Right lobe of liver (tissue), 6 donors: ENCODE data around the gene CDH13. TPM values are rescaled to one million over a fixed set of nuclear protein-coding genes. Genes with fewer than 3 reads are reported as not detected.
A peak's percentile ranks its signal among the peaks of the same experiment; 100 is the strongest.

ENCODE experiments used
- ATAC-seq, 4 donors: fragments of 200-7000 bp; cut with Tn5 transposase; one replicate each; pipeline ENCODE4 v1.9.1; 2020; ENCODE audit warnings: mild to moderate bottlenecking in 4 of 4, moderate library complexity in 4 of 4
- DNase-seq, 3 donors: peaks; one replicate each; pipeline ENCODE4 v3.0.0-alpha.2; 2020
- H3K27ac ChIP-seq, 3 donors: fragments of 200-600 bp; one replicate each; pipeline ENCODE4 v1.8.0; 2022
- H3K27me3 ChIP-seq, 2 donors: fragments of 200-600 bp; one replicate each; pipeline ENCODE4 v1.8.0; 2022
- H3K36me3 ChIP-seq, 4 donors: fragments of 200-600 bp; sonication (generic) in 1 of 4; one replicate each; pipeline versions ENCODE4 v1.5.1 to v1.8.0; 2017 to 2022; ENCODE audit warnings: control low read depth in 1 of 4
- H3K4me1 ChIP-seq, 4 donors: fragments of 200-600 bp; sonication (generic) in 1 of 4; one replicate each; pipeline versions ENCODE4 v1.5.1 to v1.8.0; 2017 to 2022; ENCODE audit warnings: control low read depth in 1 of 4
- H3K4me3 ChIP-seq, 3 donors: fragments of 200-600 bp; one replicate each; pipeline ENCODE4 v1.8.0; 2022
- H3K9me3 ChIP-seq, 4 donors: fragments of 200-600 bp; sonication (generic) in 1 of 4; one replicate each; pipeline versions ENCODE4 v1.5.1 to v1.8.0; 2017 to 2022; ENCODE audit warnings: control low read depth in 1 of 4
- CTCF ChIP-seq, 4 donors: fragments of 200-600 bp in 3 of 4; fragments of 450-650 bp in 1 of 4; IDR thresholded peaks; one replicate each; pipeline versions ENCODE4 v1.5.1 to v1.8.0; 2016 to 2022; ENCODE audit warnings: antibody characterized with exemption in 4 of 4, mild to moderate bottlenecking in 2 of 4
- POLR2A ChIP-seq: fragments of 450-650 bp; IDR thresholded peaks from one replicate; pipeline ENCODE4 v1.6.1; 2017; ENCODE audit warnings: antibody characterized with exemption, mild to moderate bottlenecking
- WGBS: methylation state at CpG from one replicate; pipeline ENCODE4 v1.1.6; 2018; ENCODE audit warnings: low coverage, low lambda C conversion rate; ENCODE audit not compliant: insufficient coverage; ENCODE audit errors: missing lambda C conversion rate; 5-methylcytosine and 5-hydroxymethylcytosine counted together
- intact Hi-C, 2 donors: fragments of 100-400 bp; cut with DNase I; formaldehyde crosslinking; loops; one replicate each; pipeline versions ENCODE4 v1.11.2 to v1.14.1; 2022
- total RNA-seq, 6 experiments: library from RNA; depleted of rRNA in 2 of 6; stranded (reverse); fragments of >200 nt in 2 of 6; fragmentation: NEBNext Ultra II Directional in 3 of 6; extraction: Animal tissue kit (Norgen Biotek cat#: 25700) in 3 of 6; gene quantifications; one replicate each; pipeline versions ENCODE4 v1.1.0 to v1.2.4, GENCODE V29; 2016 to 2023
- donor health status: DM: no; HTN: yes; CAD: no.
- donor health status: DM: no; HTN: no; CAD: no.
- donor health status: DM: no; HTN: no; CAD: no.
- donor health status: DM: no; HTN: yes; CAD: no.
- donor health status: DM: no; HTN: yes; CAD: no.

CDH13 gene
- total RNA-seq, 6 experiments from 2014 or later: 0.13 to 4.6 (median 0.49) TPM

- no peaks in the 10 kb centered on the region for H3K4me1 ChIP-seq
- H3K36me3 ChIP-seq: no peaks in the 10 kb centered on the region
- WGBS: 29% methylated on average over 5 of the region's 5 CpGs
- intact Hi-C loops: no loop called here
- DNase-seq: peak; percentile 49 to 68 (median 55)
- no peaks in the 10 kb centered on the region for H3K9me3 ChIP-seq
- TF ChIP-seq POLR2A (no peak), CTCF (IDR thresholded peaks at IDR 0.05) (no peak)
- peak; percentile 41 to 67 (median 53) for ATAC-seq
- H3K27ac ChIP-seq: no peak overlapping the region
- H3K4me3 ChIP-seq: no peak overlapping the region
- H3K27me3 ChIP-seq: no peaks in the 10 kb centered on the region
These were observed 1144.7 kb downstream of the CDH13 start for GRCh38 chr16:83771306-83771942.

- no peaks in the 10 kb centered on the region for H3K9me3 ChIP-seq
- no peak overlapping the region for H3K27ac ChIP-seq
- H3K36me3 ChIP-seq: no peaks in the 10 kb centered on the region
- DNase-seq (no peak), ATAC-seq (no peak)
- WGBS: 22% methylated on average over 1 of the region's 1 CpG
- no peaks in the 10 kb centered on the region for H3K4me1 ChIP-seq
- intact Hi-C loops: no loop called here
- no peaks in the 10 kb centered on the region for H3K27me3 ChIP-seq
- TF ChIP-seq CTCF (IDR thresholded peaks at IDR 0.05): no peak
- H3K4me3 ChIP-seq: no peak overlapping the region
These were observed 1146.0 kb downstream of the CDH13 start for GRCh38 chr16:83772806-83773205.

- Histone ChIP-seq H3K9me3 (no peaks in the 10 kb centered on the region), H3K4me1 (no peaks in the 10 kb centered on the region), H3K27ac (no peak overlapping the region), H3K4me3 (no peak overlapping the region), H3K36me3 (no peaks in the 10 kb centered on the region), H3K27me3 (no peaks in the 10 kb centered on the region)
- TF ChIP-seq POLR2A (no peak), CTCF (IDR thresholded peaks at IDR 0.05) (no peak)
- ATAC-seq (peak in 2 of 4 donors; percentile 27 to 39), DNase-seq (no peak)
- WGBS: 84% methylated on average over 4 of the region's 4 CpGs
- intact Hi-C loops: no loop called here
These were observed 1147.3 kb downstream of the CDH13 start for GRCh38 chr16:83774066-83774465.

GRCh38 chr16:83776944-83777343, 1150.2 kb downstream of the CDH13 start:
- WGBS: 59% methylated on average over 6 of the region's 9 CpGs
- H3K36me3 ChIP-seq: no peaks in the 10 kb centered on the region
- DNase-seq: no peak
- H3K9me3 ChIP-seq: no peaks in the 10 kb centered on the region
- no peak for ATAC-seq
- H3K4me3 ChIP-seq: no peak overlapping the region
- TF ChIP-seq CTCF (IDR thresholded peaks at IDR 0.05) (no peak), POLR2A (no peak)
- peaks cover 0 to 9% (median 0%) of the 10 kb centered on the region in 4 donors for H3K4me1 ChIP-seq
- intact Hi-C loops: no loop called here
- no peak overlapping the region for H3K27ac ChIP-seq
- H3K27me3 ChIP-seq: no peaks in the 10 kb centered on the region
